Vagina (tissue), 2 donors: ENCODE data around the gene ADARB2. TPM values are rescaled to one million over a fixed set of nuclear protein-coding genes. Genes with fewer than 3 reads are reported as not detected.

Source experiments
- DNase-seq, 2 donors: peaks; one replicate each; pipeline ENCODE4 v3.0.0-alpha.2; 2017; ENCODE audit errors: extremely low spot score in 2 of 2
- H3K27ac ChIP-seq: fragments of 200-600 bp; sonication (generic); one replicate; pipeline ENCODE4 v1.5.1; 2019
- H3K27me3 ChIP-seq: fragments of 200-600 bp; sonication (generic); one replicate; pipeline ENCODE4 v1.5.1; 2019
- H3K36me3 ChIP-seq, 2 donors: fragments of 200-600 bp; sonication (generic); one replicate each; pipeline ENCODE4 v1.5.1; 2017 to 2019
- H3K4me1 ChIP-seq: fragments of 200-600 bp; sonication (generic); one replicate; pipeline ENCODE4 v1.5.1; 2019
- H3K4me3 ChIP-seq, 2 donors: fragments of 200-600 bp; sonication (generic); 1 replicate in 1 of 2; 2 replicates in 1 of 2; pipeline ENCODE4 v1.5.1; 2016 to 2019
- H3K9me3 ChIP-seq: fragments of 200-600 bp; sonication (generic); one replicate; pipeline ENCODE4 v1.5.1; 2019
- POLR2A ChIP-seq, 2 donors: fragments of 450-650 bp; IDR thresholded peaks; one replicate each; pipeline ENCODE4 v1.6.1; 2017; ENCODE audit warnings: antibody characterized with exemption in 2 of 2, mild to moderate bottlenecking in 2 of 2, moderate library complexity in 2 of 2
- POLR2AphosphoS5 ChIP-seq, 2 donors: sonication (generic); formaldehyde crosslinking; IDR thresholded peaks; one replicate each; pipeline ENCODE4 v1.9.0; 2017; ENCODE audit warnings: antibody characterized with exemption in 2 of 2, mild to moderate bottlenecking in 2 of 2, low read depth in 1 of 2; ENCODE audit not compliant: insufficient read depth in 1 of 2
- intact Hi-C: fragments of 100-400 bp; cut with DNase I; formaldehyde crosslinking; loops from one replicate; pipeline ENCODE4 v1.15.1; 2023
- total RNA-seq: library from RNA; depleted of rRNA; stranded (reverse); fragments of >200 nt; gene quantifications from one replicate; pipeline ENCODE4 v1.2.3, GENCODE V29; 2016
- TF ChIP-seq, protein P1 (sequence below), 3 experiments: fragments of 450-650 bp in 2 of 3; fragments of 200-600 bp in 1 of 3; sonication (generic) in 1 of 3; IDR thresholded peaks; one replicate each; pipeline ENCODE4 v1.5.1; 2017 to 2019; ENCODE audit warnings: antibody characterized with exemption in 3 of 3, mild to moderate bottlenecking in 2 of 3, moderate library complexity in 2 of 3

Gene ADARB2
- total RNA-seq, 1 donor from 2014 or later, result 3.4 TPM

DNA sequence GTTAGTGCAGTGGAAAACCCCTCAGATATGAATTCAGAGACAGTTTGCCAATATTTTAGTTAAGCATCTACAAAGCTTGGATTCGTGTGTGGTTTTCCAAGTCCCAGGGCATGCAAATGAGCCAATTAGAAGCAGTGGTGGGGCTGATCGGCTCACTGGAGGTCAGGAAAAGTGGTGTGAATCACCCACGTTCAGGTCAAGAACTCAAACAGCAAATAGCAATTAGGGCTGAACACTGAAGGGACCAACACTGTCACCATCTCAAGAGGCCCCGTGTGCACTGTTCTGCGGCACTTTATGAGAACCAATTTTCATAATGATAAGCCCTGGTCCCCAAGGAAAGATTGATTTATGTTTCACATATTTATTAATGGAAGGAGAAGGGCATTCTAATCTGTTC, 68.9 kb downstream of the ADARB2 start:
- Histone ChIP-seq H3K9me3 (no peaks in the 10 kb centered on the region), H3K27me3 (no peaks in the 10 kb centered on the region), H3K4me1 (peaks cover 4% of the 10 kb centered on the region), H3K4me3 (no peak overlapping the region), H3K36me3 (no peaks in the 10 kb centered on the region), H3K27ac (no peak overlapping the region)
- TF ChIP-seq, protein P1, sequence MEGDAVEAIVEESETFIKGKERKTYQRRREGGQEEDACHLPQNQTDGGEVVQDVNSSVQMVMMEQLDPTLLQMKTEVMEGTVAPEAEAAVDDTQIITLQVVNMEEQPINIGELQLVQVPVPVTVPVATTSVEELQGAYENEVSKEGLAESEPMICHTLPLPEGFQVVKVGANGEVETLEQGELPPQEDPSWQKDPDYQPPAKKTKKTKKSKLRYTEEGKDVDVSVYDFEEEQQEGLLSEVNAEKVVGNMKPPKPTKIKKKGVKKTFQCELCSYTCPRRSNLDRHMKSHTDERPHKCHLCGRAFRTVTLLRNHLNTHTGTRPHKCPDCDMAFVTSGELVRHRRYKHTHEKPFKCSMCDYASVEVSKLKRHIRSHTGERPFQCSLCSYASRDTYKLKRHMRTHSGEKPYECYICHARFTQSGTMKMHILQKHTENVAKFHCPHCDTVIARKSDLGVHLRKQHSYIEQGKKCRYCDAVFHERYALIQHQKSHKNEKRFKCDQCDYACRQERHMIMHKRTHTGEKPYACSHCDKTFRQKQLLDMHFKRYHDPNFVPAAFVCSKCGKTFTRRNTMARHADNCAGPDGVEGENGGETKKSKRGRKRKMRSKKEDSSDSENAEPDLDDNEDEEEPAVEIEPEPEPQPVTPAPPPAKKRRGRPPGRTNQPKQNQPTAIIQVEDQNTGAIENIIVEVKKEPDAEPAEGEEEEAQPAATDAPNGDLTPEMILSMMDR (IDR thresholded peaks at IDR 0.05), result no peak
- intact Hi-C loops, result no loop called here
- no peak for DNase-seq

DNA sequence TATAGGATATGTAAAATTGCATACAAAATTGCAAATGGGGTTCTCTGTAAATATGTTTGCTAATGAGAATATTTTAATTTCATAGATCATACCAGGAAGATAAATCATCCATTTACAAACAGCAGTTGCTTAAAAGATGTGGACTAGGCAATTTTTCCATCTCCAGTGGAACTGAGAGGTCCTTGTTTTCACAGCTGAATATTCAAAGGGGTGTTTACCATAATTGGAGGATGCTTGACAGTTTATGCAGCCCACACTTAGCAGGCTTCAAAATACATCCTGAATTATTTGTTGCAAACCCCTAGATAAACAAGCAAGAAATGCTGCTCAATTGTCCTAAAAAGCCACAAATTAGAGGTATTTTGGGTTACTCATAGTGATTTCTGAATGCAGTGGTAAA, 69.9 kb downstream of the ADARB2 start:
- H3K9me3 ChIP-seq, result no peaks in the 10 kb centered on the region
- H3K27ac ChIP-seq, result no peak overlapping the region
- DNase-seq, result no peak
- TF ChIP-seq POLR2AphosphoS5 (IDR thresholded peaks at IDR 0.05; ENCODE audit: insufficient read depth in 1 of 2, low read depth in 1 of 2), result no peak
- TF ChIP-seq, protein P1 (IDR thresholded peaks at IDR 0.05), result no peak
- no peak for TF ChIP-seq POLR2A (IDR thresholded peaks at IDR 0.05)
- intact Hi-C loops, result no loop called here
- peaks cover 4% of the 10 kb centered on the region for H3K4me1 ChIP-seq
- H3K4me3 ChIP-seq, result no peak overlapping the region
- H3K27me3 ChIP-seq, result no peaks in the 10 kb centered on the region
- H3K36me3 ChIP-seq, result no peaks in the 10 kb centered on the region

DNA sequence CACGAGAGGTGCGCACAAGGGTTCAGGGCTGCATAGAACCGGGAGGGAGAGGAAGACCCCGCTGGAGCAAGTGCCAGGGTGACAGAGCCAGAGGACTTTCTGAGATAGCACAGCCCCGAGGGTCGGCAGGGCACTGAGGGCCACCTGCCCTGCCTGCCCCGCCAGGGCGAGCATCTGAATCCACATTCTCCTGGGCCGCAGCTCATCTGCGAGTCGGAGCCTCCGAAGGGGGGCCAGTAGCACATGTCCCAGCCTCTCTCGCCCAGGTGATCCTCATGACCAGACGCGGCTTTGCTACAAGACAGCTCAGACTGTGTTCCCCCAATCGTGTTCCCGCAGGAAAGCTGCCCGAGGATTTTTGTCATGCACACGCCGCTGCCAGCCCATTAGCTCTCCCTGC, 71.2 kb downstream of the ADARB2 start:
- Histone ChIP-seq H3K4me1 (peaks cover 4% of the 10 kb centered on the region), H3K27ac (no peak overlapping the region), H3K9me3 (no peaks in the 10 kb centered on the region), H3K36me3 (no peaks in the 10 kb centered on the region), H3K27me3 (no peaks in the 10 kb centered on the region), H3K4me3 (no peak overlapping the region)
- TF ChIP-seq POLR2AphosphoS5 (IDR thresholded peaks at IDR 0.05; ENCODE audit: insufficient read depth in 1 of 2, low read depth in 1 of 2) (no peak), POLR2A (IDR thresholded peaks at IDR 0.05) (no peak)
- TF ChIP-seq, protein P1 (IDR thresholded peaks at IDR 0.05), result no peak
- no peak for DNase-seq
- intact Hi-C loops, result no loop called here

DNA sequence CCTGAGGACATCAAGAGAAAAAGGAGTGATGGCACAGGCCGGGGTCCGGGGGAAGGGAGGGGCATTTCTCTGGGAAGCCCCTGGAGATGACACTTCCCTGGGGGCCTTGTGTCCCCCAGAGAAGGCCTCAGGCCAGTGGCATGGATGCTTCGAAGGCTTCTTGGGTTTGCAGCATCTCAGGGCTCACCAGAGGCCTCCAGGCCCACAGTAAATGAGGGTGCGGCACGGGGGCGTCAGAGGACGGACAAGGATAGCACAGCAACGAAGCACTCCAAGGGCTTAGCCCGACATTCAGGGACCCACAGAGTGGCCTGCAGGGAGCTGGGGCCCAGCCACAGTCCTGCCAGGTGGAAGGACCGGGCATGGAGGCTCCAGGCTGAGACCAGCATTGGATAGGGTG, 71.6 kb downstream of the ADARB2 start:
- Histone ChIP-seq H3K27me3 (no peaks in the 10 kb centered on the region), H3K36me3 (no peaks in the 10 kb centered on the region), H3K27ac (no peak overlapping the region), H3K4me1 (peaks cover 4% of the 10 kb centered on the region), H3K4me3 (no peak overlapping the region), H3K9me3 (no peaks in the 10 kb centered on the region)
- intact Hi-C loops, result no loop called here
- DNase-seq, result no peak
- TF ChIP-seq POLR2A (IDR thresholded peaks at IDR 0.05) (no peak), POLR2AphosphoS5 (IDR thresholded peaks at IDR 0.05; ENCODE audit: insufficient read depth in 1 of 2, low read depth in 1 of 2) (no peak)
- TF ChIP-seq, protein P1 (IDR thresholded peaks at IDR 0.05), result no peak

DNA sequence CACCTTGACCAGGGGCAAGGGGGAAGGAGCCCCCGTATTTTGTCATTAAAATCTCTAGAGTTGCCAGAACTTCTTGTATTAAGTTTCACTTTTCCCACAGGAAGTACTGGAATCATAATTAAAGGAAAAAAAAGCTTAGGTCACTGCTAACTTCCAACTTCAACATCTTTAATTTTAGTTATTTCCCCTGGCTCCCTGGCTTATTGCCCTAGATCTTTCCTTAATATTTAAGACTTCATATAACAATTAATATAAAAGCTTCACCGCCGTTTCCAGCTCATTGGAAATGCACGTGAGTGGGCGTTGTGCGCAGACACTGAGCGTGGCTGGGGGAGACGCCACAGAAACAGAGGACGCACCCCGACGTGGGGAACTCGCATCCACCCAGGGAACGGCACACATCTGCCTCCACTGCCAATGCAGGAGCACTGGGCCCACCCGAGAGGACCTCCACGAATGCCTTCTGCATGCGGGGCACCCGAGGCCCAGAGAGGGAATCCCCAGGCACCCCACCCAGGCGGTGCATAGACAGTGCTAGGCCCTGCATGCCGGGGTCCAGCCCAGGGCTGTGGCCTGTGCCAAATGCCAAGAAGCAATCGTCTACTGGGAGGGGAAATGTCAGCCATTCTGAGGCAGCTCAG, 72.2 kb downstream of the ADARB2 start:
- no peak overlapping the region for H3K27ac ChIP-seq
- DNase-seq, result no peak
- intact Hi-C loops, result no loop called here
- peaks cover 4% of the 10 kb centered on the region for H3K4me1 ChIP-seq
- TF ChIP-seq POLR2AphosphoS5 (IDR thresholded peaks at IDR 0.05; ENCODE audit: insufficient read depth in 1 of 2, low read depth in 1 of 2) (no peak), POLR2A (IDR thresholded peaks at IDR 0.05) (no peak)
- TF ChIP-seq, protein P1 (IDR thresholded peaks at IDR 0.05), result no peak
- H3K27me3 ChIP-seq, result no peaks in the 10 kb centered on the region
- no peaks in the 10 kb centered on the region for H3K36me3 ChIP-seq
- no peak overlapping the region for H3K4me3 ChIP-seq
- no peaks in the 10 kb centered on the region for H3K9me3 ChIP-seq
